ENCODE data around the gene HOXA3.

The HOXA3 gene

GRCh38 chr7:27111751-27112277 is 40.6 kb downstream of the HOXA3 start:
- DNase-seq: no peak

GRCh38 chr7:27111042-27111750 is 41.2 kb downstream of the HOXA3 start:
- DNase-seq: no peak

GRCh38 chr7:27110186-27111031 is 42.0 kb downstream of the HOXA3 start:
- DNase-seq: no peak

GRCh38 chr7:27109466-27110185 is 42.8 kb downstream of the HOXA3 start:
- no peak for DNase-seq

GRCh38 chr7:27108390-27109127 is 43.8 kb downstream of the HOXA3 start:
- no peak for DNase-seq

- no peak for DNase-seq
Measured at GRCh38 chr7:27107391-27108381, 44.7 kb downstream of the HOXA3 start.

GRCh38 chr7:27106901-27107240 is 45.5 kb downstream of the HOXA3 start:
- DNase-seq: no peak

GRCh38 chr7:27106181-27106900 is 46.0 kb downstream of the HOXA3 start:
- peak; percentile 28 for DNase-seq

- DNase-seq: no peak
Measured at GRCh38 chr7:27105301-27106031, 46.9 kb downstream of the HOXA3 start.

GRCh38 chr7:27104341-27105058 is 47.9 kb downstream of the HOXA3 start:
- no peak for DNase-seq

GRCh38 chr7:27103489-27104226 is 48.7 kb downstream of the HOXA3 start:
- DNase-seq: no peak

- no peak for DNase-seq
Measured at GRCh38 chr7:27102581-27103442, 49.6 kb downstream of the HOXA3 start, which contains the start of gene HOXA2. HOXA2 (minus strand) TSS chr7:27102683; CDS start chr7:27102500, 183 bp downstream.

GRCh38 chr7:27101957-27102580 is 50.3 kb downstream of the HOXA3 start:
- DNase-seq: no peak

GRCh38 chr7:27101171-27101956 is 51.0 kb downstream of the HOXA3 start:
- no peak for DNase-seq

- no peak for DNase-seq
Measured at GRCh38 chr7:27100694-27101170, 51.7 kb downstream of the HOXA3 start.
